Measurements from ENCODE around the gene GABBR2.
"Not testable (repeated sequence)": the region's sequence is repeated elsewhere in the genome, so short reads cannot be mapped to it uniquely, and the experiment has no call there.

The GABBR2 gene

DNA sequence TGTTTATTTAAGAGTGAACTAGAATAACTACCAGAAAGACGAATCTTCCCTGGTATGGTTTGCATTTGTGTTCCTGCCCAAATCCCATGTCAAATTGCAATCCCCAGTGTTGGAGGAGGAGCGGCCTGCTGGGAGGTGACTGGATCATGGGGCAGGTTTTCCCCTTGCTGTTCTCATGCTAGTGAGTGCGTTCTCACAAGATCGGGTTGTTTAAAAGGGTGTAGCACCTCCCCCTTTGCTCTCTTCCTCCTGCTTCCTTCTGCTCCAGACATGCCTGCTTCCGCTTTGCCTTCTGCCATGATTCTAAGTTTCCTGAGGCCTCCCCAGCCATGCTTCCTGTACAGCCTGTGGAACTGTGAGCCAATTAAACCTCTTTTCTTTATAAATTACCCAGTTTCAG is 242.9 kb downstream of the GABBR2 start:
- DNase-seq, result no peak

DNA sequence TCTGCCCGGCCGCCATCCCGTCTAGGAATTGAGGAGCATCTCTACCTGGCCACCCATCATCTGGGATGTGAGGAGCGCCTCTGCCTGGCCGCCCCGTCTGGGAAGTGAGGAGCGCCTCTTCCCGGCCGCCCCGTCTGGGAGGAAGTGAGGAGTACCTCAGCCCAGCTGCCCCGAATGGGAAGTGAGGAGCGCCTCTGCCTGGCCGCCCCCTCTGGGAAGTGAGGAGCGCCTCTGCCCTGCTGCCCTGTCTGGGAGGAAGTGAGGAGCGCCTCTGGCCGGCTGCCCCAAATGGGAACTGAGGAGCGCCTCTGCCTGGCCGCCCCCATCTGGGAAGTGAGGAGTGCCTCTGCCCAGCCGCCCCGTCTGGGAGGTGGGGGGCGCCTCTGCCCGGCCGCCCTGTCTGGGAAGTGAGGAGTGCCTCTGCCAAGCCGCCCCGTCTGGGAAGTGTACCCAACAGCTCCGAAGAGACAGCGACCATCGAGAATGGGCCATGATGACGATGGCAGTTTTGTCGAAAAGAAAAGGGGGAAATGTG is 244.5 kb downstream of the GABBR2 start:
- not testable (repeated sequence) for DNase-seq

DNA sequence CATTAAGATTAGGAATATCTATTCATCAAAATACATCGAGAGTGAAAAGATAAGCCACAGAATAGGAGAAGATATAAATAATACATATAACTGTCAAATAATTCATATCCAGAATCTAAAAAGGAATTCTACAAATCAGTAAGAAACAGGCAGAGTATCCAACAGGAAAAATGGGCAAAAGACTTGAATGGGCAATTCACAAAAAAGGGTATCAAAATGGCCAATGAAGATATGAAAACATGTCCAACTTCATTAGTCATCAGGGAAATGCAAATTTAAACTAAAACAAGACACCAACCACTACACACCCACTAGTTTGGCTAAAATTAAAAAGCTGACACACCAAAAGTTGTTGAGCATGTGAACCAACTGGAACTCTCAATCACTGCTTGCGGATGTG is 246.4 kb downstream of the GABBR2 start:
- no peak for DNase-seq

DNA sequence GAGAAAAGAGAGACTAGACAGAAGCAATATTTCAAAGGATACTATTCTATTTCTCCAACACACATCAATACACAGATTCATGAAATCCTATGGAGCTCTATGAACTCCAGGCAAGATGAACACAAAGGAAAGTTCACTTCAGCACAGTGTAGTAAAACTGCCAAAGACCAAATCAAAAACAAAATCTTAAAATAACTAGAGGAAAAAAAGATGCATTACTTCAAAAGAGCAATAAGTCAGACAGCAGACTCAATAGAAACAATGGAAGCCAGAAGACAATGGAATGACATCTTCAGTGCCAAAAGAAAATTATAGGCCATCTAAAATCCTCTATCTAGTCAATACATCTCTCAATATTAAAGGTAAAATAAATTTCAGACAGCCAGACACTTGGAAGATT is 248.0 kb downstream of the GABBR2 start:
- DNase-seq, result no peak

DNA sequence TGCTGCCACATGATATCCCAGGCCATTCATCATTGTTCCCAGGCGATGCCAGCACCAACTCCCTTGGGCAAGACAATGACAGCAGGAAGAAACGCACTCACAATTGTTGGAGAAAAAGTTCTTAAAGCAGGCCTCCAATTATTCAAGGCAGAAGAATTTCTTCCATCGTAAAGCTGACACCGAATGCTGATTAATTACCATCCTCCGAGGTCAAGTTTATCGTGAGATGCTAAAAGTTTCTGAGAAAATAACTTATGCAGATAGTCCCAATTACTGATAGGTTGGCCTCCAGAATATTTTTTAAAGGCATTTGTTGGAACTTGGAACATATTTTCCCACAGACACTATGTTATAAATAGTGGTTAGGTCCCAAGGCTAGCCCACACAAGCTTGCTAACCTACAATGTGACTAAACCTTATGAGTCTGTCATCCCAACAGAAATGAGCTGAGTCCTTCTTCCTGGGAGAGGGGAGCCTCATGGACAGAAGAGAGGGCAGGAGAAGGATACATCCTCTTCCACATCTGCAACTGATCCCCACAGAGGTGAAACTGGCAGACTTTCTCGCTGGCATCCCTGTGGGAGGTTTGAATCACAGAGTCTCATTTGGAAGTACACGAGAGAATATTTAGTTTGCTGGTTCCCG is 250.9 kb downstream of the GABBR2 start:
- DNase-seq, result no peak

DNA sequence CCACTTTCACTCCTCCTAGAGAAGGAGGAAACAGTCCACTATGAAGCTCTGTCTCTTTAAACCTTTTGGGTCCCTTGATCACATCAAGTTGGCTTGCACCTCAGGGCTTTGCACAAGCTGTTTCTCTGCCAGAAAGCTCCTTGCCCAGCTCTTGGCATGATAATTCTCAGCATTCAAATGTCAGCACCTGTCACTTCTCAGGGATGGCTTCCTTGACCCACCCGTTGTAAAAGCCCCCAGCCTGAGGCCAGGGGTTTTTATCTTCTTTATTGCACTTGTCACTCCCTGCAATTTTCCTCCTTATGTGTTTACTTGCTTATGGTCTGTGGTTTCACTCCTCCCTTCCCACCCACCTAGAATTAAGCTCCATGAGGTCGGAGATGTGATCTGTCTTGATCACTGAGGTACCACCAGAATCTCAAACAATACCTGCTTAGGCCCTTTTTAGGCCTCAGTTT is 252.6 kb downstream of the GABBR2 start:
- DNase-seq, result peak in 1 of 2 experiments; percentile 3

DNA sequence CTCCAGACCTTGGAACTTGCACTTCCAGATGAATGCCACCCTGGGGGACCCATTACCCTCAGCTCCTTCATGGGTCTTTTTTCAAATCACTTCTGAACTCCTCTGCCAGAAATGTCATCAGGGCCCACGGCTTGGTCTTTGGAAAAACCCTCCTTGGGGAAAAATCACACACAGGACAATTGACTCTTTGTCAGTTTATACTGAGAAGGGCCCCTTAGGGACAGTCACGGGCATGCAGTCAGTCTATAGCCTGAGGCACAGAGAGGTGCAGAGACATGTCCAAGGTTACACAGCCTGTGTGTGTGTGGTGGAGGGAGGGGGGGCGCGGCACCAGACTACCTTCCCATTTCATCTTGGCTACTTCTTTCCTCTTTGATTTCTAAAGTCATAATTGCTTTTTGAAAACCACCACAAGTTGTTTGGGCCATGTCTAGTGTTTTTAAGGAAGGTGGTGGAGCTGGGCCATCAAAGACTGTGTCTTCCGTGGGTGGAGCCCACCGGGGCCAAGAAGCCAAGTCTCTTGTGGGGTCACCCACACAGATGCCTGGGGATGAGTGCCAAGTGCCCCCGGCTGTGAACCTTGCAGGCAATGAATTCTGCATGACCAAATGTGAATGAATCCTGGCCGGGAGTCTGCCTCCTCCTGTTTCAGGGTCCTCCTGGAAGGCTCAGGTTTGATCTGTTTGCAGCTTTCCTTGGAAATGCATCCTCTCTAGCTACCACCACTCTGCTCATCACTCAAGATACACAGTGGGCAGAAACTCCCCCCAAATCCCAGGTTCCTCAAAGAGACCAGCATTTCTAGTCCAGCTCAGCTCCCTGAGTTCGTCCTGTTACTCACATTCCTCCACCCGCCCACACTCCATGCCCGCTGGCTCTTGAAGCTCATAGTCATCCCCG is 253.2 kb downstream of the GABBR2 start:
- no peak for DNase-seq

DNA sequence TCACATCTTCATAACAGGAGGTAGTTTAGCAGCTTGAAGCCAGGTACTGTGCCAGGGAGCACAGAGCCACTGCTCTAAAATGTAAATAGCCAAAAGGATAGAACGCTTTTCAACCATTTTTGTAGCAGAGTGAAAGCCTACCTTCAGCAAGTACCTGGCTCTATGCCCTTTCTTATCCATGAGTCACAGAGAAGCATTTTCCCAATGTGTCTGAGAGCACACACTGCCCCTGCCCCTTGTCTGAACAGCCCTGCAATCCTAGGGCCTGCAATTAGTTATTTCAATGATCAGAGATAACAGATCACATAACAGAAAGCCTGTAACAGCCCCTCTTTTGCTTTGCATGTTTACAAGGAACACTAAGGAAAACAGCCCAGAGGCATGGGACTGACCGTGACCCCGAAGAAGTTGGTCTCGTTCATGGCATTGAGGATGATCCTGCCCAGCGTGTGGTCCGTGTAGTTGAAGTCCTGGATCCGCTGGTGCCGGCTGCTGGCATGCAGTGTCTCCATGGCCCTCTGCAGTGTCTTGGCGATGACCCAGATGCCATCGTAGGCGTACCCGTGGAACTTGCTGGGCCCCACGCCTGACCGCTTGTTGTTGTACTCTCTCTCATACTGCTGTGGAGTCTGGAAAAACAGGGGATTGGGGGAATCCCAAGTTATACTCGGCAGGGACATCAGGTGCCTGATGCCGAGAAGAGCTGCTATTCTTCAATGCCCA is 255.0 kb downstream of the GABBR2 start:
- no peak for DNase-seq

DNA sequence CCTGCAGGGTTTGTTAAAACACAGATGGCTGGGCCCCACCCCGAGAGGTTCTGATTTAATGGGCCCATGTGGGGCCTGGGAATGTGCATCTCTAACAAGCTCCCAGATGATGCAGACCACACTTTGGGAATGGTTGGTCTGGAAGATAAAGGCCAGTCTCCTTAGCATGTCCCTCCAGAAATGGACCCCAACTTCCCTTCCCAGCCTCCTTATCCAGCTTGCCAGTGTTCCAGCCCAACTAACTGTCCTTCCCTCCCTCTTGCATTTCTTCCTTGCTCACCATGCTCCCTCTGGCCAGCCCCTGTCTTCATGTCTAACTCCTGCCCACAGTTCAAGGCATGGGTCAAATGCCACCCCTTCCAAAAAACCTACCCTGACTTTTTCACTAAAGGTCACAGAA is 257.2 kb downstream of the GABBR2 start:
- DNase-seq, result no peak

DNA sequence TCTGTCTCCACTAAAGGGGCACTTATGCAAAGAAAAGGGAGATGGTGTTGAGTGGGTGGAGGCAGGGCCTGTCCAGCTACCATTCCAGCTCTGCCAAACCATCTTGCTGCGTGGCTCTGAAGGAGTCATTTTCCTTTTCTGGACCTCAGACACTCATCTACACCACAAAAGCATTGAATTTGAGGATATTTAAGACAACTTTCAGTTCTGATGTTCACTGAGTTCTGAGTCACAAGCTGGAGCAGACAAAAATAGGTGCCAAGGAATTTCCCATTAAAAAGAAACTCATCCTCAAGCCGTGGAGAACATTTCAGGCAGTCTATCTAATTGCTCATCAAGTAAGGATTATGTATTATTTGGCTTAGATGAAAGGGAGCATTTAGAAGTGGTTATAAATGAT is 258.2 kb downstream of the GABBR2 start:
- DNase-seq, result no peak

DNA sequence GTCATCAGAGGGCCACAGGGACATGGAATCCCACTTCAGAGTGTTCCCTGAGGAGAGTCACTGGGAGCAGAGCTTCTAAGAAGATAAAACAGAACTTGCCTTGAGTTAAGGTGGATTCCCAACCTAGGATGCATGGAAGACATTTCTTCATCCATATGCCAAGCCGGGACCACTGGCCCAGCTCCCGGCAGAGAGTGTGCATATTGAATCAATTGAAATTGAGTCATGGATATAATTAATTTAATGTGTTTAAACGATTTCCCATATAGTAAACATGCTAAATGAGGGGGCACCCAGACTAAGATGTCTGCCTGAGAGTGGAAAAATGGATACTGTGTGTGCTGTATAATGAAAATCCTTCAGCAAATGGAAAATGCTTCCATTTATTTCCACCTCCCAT is 258.9 kb downstream of the GABBR2 start:
- DNase-seq, result no peak

DNA sequence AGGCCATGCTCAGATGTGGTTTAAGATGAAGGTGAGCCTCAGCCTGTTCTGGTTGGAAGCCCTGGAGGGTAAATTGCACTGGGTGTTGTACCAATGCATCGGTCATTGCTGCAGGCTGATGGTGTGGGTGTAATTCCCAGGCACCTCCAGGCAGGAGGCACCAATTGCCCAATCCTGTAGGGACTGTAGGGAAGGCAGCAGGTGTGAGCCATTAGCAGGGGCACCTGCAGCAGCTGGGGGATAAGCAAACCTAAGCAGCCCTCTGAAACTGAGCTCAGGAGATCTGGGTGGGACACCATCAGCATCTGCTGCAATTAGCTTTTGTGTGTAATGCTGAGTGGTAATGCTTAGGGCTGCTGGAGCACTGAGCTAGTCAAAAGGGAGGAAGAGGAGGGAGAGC is 263.2 kb downstream of the GABBR2 start:
- no peak for DNase-seq

DNA sequence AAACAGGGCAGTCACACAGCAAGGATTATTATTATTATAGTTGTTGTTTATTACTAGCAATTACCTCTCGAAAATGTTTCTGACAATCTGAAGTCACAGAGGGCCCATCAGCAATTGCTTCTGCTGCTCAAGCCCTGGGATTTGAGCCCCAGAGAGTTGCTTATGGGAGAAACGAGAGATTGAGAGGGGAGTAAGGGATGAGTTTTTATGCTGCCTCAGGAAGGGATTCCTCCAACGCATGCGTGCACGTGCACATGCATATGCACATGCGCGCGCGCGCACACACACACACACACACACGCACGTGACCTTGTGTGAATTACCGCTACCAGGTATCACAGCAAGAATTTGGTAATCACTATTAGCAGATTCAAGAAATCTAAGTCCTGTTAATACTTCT is 264.1 kb downstream of the GABBR2 start:
- no peak for DNase-seq

DNA sequence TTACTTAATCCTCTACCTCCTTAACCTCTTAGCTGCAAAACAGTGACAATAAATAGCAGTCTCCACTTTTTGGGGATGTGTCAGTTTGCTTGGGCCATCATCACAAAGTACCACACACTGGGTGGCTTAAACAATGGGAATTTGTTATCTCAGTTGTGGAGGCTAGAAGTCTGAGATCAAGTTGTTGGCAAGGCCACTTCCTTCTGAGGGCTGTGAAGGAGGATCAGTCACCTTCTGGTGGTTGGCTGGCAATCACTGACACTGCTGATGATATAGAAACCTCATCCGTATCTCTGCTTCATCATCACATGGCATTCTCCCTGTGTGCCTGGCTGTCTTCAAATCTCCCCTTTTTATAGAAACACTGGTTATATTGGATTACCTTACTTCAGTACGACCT is 266.2 kb downstream of the GABBR2 start:
- DNase-seq, result no peak

DNA sequence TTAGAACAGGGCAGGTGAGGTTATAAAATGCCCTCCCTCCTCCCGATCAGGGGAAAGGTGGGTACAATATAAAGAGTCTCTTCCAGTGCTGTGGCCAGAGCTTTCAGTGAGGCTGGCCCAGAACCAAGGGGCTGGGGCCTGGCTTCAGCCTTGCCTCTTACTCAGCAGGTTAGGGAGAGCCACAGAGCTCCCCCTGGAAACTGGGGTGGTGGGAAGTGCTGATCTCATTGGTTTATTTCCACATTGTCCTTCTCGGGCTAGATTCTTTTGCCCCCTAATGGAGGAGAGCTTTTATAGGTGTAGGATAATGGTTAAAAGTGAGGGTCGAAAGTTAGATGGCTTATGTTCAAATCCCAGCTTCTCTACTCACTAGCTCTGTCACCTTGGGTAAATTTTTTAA is 266.6 kb downstream of the GABBR2 start:
- no peak for DNase-seq

DNA sequence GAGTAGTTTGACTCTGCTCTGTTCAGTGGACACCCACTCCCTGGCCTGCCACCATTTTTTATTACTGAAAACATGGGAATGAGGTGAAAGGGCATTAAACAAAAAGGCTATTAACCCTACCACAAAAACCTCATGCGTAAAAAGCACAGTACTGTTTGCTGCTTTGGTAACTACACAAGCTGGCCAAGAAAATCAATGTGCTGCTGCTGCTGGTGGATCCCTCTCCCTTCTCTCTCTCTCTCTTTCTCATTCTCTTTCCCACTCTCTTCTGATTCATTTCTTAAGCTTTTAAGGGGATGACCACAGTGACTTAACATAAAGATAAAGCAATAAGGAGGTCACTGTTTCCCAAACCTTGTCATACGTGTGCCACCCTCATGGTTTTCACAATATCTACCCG is 270.1 kb downstream of the GABBR2 start:
- no peak for DNase-seq

DNA sequence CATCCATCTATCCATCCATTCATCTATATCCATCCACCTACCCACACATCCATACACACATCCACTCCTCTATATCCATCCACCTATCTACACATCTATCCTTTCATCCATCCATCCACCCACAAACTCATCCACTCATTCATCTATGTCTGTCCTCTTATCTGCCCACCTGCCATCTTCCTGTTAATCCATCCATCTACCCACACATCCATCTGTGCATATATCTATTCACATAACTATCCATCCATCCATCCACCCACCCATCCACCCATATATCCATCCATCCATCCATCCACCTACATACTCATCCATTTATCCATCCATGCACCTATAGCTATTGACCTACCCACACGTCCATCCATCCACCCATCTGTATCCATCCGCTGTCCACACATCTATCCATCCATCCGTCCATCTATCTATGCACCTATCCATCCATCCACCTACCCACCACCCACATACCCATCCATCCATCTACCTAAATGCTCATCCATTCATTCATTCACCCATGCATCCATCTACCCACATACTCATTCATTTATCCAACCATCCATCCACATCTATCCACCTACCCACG is 271.2 kb downstream of the GABBR2 start:
- DNase-seq, result no peak

DNA sequence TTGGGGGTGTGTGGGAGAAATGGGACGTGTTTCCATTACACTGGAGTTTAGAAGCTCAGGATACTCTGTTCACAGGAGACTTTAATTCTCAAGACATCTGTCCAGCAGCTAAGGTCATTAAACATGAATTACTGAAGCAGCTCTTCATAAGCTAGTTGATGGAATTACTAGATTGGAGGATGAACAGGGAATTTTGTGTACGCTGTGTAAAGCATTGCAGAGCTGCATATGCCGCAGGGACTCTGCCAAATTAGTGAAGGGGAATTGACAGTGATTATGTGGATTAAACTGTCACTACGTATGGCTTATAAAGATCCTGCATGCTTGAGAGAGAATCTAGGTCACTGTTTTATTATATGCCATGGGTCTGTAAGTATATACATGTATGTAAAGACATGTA is 275.8 kb downstream of the GABBR2 start:
- DNase-seq, result no peak

DNA sequence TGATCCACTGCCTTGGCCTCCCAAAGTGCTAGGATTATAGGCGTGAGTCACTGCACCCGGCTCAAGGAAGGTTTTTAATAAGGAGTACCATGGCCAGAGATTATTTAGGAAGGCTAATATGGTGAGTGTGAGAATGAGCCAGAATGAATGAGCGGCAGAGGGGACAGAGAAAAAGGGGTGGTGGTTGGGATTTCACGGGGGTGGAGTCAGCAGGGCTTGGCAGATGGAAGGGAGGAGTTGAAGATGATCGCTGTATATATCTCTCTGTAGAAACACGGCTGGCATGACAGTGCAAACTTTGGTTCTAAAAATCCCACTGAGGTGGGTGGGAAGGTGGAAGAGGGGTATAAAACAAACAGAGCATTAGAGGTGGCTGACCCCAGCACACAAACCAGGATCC is 276.6 kb downstream of the GABBR2 start:
- no peak for DNase-seq

DNA sequence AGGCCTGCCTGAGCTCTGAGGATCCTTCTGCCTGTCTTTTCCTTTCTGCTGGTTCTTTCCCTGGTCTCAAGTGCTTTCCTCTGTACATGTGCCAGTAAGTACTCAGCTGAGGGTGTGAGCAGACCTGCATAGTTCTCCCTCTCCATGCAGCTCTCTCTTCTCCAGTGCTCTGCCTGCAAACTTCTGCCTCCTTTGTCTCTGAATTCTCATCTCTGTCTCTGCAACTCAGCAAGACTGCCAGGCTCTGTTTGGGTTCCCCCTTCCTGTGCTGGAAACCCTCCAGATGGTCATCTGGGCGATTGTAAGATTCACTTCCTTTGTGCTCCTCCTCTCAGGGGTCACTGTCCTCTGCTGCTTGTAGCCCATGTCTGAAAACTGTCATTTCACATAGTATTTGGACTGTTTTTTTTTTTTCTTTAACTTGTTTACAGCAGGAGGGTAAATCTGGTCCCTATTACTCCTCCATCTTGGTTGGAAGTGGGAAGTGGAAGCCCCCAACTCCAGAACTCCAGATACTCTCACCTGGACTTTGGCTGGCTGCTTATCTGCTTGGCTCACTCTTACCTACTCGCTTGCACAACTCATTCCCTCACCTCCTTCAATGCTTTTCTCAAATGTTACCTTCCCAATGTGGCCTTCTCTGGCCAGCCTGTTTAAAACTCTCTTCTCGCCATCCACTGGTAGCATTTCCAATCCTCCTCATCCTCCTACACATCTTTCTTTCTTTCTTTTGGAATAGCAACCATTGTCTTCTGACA is 278.0 kb downstream of the GABBR2 start:
- DNase-seq, result no peak

DNA sequence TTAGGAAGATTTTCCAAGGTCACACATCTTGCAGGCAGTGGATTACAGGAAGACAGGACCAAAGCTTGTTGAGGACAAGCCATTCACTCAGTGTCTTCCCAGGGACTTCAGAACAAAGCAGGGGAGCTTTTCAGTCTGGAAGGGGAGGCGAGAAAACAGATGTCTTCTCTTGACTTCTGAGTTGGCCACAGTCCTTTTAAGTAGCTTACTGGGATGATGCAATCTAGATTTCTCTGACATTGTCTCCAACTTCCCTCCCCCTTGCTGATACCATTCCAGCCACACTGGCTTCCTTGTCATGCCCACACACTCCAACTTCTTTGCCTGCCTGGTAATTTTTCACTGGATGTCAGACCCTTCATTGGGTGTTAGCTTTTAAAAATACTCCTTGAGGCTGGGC is 279.1 kb downstream of the GABBR2 start:
- no peak for DNase-seq

DNA sequence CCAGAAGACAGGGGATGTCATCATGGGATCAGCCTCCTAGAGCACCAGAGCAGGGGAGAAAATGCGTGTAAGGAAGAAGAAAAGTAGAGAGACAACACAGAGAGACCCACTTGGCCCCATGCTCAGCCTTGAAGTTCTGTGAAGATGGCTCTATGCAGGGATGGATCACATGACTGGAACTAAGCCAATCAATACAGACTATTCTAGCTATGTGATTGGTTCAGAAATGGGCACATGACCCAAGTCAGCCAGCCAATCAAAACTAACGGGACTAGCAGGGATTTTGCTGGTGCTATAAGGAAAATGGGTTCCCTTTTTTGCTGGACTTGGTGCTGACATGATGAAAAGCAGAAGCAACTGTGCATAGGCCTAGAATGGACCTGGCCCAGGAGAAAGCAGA is 280.3 kb downstream of the GABBR2 start:
- DNase-seq, result no peak

Data from NCI-H446 (cell line).